ENCODE data around the gene RASGRF1.

RASGRF1 gene

GRCh38 chr15:78915341-78916087 is 175.1 kb downstream of the RASGRF1 start:
- ChIA-PET POLR2A (no interaction called here), CTCF (interaction anchor here (0.6 to 2.0 kb wide), 6 partner anchors 8 to 269 kb away, joined by 3 to 9 read pairs (median 4); no protein-coding TSS in a partner anchor)
- TF ChIP-seq CTCF (IDR thresholded peaks at IDR 0.05; ENCODE audit: control extremely low read depth, extremely low read depth, low read depth, missing control alignments) = no peak
- DNase-seq (ENCODE audit: extremely low spot score) = peak; percentile 14

DNA sequence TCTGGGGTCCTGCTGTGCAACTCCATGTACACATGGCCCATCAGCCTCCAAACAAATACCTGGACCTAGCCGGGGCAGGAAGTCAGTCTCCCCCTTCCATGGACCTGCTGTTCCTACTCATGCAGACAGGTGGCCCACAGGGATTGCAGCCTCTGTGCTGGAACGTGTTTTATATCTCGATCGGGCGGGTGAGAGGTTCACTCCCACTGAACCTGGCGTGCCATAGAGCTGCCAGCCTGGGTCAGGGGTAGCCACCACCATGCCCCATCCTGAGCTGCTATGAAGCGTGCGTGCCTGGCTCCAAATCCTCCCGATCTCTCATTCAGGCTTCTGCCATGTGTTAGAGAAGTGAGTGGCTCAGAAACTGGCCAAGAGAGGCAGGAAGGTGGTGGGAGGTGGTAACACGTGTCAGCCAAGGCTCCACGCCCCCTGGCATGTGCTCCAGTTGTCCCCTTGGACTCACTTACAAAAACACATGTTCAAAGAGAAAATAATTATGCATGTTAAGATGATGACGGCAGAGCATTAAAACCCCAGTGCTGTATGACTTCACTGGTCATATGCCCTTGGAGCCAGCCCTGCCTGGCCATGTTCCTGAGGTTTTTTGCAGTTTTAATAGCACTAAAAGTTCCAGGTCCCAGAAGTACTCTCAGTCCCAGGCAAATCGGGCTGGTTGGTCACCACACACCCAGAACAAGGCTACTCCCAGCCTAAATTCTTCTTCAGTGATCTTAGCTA is 176.4 kb downstream of the RASGRF1 start:
- TF ChIP-seq CTCF (IDR thresholded peaks at IDR 0.05; ENCODE audit: control extremely low read depth, extremely low read depth, low read depth, missing control alignments) = no peak
- POLR2A ChIA-PET = no interaction called here
- DNase-seq (ENCODE audit: extremely low spot score) = peak; percentile 12
- CTCF ChIA-PET = interaction anchor here (0.6 to 2.0 kb wide), 6 partner anchors 9 to 271 kb away, joined by 3 to 9 read pairs (median 3); no protein-coding TSS in a partner anchor

GRCh38 chr15:78913012-78913411 is 177.6 kb downstream of the RASGRF1 start:
- DNase-seq (ENCODE audit: extremely low spot score) = no peak
- POLR2A ChIA-PET = no interaction called here
- TF ChIP-seq CTCF (IDR thresholded peaks at IDR 0.05; ENCODE audit: control extremely low read depth, extremely low read depth, low read depth, missing control alignments) = no peak
- CTCF ChIA-PET = interaction anchor here (1.2 to 1.7 kb wide), 3 partner anchors 9 to 272 kb away, joined by 3 to 4 read pairs (median 4); no protein-coding TSS in a partner anchor

- DNase-seq (ENCODE audit: extremely low spot score) = no peak
- TF ChIP-seq CTCF (IDR thresholded peaks at IDR 0.05; ENCODE audit: control extremely low read depth, extremely low read depth, low read depth, missing control alignments) = no peak
- ChIA-PET CTCF (interaction anchor here (1.5 to 1.7 kb wide), 2 partner anchors 33 to 272 kb away, joined by 4 read pairs; no protein-coding TSS in a partner anchor), POLR2A (interaction anchor here (0.5 kb wide), 1 partner anchor 38 kb away, joined by 4 read pairs; no protein-coding TSS in a partner anchor)
These were observed 178.3 kb downstream of the RASGRF1 start for GRCh38 chr15:78912316-78912715.

DNA sequence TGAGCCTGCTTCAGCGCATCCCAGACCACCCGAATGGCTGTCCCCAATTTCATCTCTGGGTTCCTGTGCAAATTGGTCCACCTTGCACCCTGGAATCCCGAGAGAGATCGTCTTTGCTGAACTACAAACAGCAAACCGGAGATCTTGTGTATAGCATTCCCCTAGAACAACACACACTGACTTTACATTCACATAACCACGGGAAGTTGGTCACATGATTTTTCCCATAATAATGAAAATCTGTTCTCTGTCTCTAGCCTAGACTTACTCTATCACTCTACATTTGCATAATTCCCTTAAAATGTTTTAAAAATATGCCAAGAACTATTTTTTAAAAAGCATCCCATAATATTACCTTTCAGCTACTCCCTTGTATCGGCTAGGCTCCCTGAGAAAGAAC is 180.3 kb downstream of the RASGRF1 start:
- no peak for DNase-seq (ENCODE audit: extremely low spot score)
- CTCF ChIA-PET = interaction anchor here (0.9 to 5.9 kb wide), 13 partner anchors 10 to 275 kb away, joined by 3 to 58 read pairs (median 6); partner anchors contain the start of gene MORF4L1
- POLR2A ChIA-PET = no interaction called here
- TF ChIP-seq CTCF (IDR thresholded peaks at IDR 0.05; ENCODE audit: control extremely low read depth, extremely low read depth, low read depth, missing control alignments) = no peak
